Activated gamma-delta T cell (primary cell): ENCODE measurements around the gene EIF2S2.

Source experiments
- DNase-seq: peaks from one replicate; lab custom pipeline; 2025; lab: John Stamatoyannopoulos, UW

Gene EIF2S2

DNA sequence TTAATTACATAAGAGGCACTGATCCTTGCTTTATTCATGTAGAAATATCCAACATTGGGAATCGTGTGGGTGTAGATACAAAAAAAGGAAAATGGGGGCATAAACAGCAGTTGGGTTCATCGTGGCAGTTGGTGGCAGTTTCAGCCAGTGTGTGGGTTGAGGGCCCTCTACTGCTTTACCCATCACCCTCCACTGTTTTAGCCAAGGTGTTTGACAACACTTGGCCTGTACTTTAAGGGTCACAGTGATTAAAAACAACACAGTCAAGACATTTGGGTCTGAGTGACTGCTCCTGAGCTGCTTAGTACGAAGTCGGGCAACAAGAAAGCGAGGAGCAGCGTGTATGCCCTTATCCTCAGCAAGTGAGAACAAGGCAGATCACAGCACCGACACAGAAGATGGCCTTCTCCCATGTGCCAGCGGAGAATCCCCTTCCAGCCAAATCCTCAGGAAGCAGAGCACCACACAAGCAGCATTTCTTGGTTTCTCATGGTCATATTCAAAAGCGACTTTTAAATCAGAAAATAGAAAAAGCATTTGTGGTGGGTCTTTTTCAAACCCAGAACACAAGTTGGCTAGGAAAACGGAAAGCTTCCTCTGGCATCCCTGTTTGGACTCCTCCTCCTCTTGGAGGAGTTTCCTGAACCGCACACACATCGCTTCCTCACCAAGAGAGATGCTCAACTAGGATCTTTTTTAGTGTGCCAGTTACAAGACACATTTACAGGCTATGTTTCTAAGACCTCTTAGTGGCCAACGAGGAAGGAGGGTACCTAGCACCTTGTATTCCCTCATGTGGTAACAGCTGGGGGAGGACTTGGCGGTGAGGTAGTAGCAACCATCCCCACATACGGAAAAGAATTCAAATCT is 23.5 kb downstream of the EIF2S2 start:
- DNase-seq = no peak

DNA sequence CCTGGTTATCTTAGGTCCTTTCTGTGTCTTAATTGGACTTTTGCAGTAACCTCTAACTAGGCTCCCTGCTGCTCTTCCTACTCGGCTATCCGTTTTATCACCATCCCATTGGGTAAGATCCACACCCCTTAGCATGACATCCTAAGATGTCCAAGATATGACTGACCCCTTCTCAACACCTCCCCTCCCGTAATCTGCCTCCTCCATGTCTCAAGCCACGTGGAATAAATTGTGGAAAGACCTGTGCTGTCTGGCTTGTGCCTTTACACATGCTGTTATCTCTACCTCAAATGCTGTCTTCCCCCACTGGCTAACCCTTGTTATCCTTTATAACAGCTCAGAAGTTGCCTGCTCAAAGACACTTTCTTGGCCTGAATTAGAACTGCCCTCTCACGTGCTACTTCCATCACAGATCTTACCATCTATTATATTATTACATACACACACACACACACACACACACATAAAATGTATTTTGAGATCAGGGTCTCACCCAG is 26.5 kb downstream of the EIF2S2 start:
- no peak for DNase-seq

GRCh38 chr20:34084227-34084923 is 27.7 kb downstream of the EIF2S2 start:
- no peak for DNase-seq

GRCh38 chr20:34083781-34084180 is 28.3 kb downstream of the EIF2S2 start:
- DNase-seq = no peak

DNA sequence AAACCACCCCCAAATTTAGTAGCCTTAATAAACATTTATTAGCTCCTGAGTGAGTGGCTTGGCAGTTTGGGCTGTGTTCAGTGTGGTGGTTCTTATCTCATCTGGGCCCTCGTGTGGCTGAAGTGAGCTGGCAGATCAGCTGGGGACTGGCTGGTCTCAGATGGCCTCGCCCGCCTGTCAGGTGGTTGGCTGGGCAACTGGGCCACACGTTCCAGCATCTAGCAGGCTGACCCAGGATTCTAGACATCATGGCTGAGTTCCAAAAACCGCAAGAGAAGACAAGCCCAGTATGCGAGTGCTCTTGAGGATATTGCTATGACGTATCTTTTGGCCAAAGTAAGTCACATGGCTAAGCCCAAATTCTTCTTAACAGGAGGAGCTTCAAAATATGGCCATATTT is 28.9 kb downstream of the EIF2S2 start:
- DNase-seq = no peak

GRCh38 chr20:34082232-34082887 is 29.7 kb downstream of the EIF2S2 start:
- DNase-seq = no peak

GRCh38 chr20:34079818-34080217 is 32.2 kb downstream of the EIF2S2 start:
- no peak for DNase-seq

- no peak for DNase-seq
Measured at GRCh38 chr20:34078540-34078939, 33.5 kb downstream of the EIF2S2 start.

DNA sequence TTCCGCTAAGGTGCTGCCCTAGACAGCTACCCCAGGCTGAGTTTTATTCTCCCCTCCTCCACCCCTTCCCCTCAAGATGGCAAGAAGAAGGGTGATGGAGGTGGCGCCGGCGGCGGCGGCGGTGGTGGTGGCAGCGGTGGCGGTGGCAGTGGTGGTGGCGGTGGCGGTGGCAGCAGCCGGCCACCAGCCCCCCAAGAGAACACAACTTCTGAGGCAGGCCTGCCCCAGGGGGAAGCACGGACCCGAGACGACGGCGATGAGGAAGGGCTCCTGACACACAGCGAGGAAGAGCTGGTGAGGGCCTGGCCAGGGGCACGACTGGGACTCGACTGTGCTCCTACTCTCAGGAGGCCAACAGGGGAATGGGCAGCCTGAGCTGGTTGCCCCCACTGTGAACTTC is 35.1 kb downstream of the EIF2S2 start:
- no peak for DNase-seq

- DNase-seq = no peak
Measured at GRCh38 chr20:34075647-34076046, 36.4 kb downstream of the EIF2S2 start.

DNA sequence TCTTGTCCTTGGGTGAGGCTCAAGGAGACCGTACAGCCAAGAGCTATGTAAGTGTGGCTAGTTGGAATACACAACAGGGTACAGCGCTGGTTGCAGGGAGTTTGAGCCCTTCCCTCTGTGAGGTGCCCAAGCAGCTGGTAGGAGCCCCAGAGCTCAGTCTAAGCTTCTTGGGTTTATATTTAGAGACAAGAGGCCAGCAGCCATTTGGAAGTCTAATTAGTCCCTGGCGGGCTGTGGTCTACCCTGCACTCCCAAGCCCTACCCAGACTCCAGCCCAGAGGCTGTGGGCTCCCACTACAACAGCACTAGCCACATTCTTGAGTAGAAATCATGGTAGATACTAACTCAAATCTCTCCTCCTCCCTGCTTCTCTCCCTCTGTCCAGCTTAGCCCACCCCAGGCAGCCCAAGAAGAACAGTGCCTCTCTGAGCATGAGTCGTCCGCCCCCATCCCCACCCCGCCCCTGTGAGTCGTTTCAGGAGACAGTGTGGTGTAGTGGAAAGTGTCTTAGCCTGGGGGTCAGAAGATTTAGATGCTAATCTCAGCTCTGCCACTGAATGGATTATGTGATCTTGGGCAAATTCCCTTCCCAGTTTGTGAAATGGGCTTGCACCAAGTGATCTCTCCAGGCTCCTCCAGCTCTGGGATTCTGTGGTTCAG is 37.8 kb downstream of the EIF2S2 start:
- DNase-seq = no peak

DNA sequence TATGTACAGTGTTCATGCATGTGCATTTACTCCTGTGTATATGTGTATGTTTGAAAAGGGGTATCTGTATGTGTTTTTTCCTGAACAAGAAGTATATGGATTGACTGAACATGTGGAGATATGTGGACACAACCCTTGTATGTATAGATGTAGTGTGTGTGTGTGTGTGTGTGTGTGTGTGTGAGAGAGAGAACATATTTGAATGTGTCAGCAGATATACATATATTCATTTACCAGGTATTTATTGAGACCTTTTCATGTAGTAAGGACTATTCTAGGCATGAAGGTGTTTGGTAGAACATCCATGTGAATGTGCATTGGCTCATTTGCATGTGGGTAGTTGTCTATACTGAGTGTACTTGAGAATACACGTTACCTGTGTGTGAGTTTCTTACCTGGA is 39.3 kb downstream of the EIF2S2 start:
- DNase-seq = no peak

DNA sequence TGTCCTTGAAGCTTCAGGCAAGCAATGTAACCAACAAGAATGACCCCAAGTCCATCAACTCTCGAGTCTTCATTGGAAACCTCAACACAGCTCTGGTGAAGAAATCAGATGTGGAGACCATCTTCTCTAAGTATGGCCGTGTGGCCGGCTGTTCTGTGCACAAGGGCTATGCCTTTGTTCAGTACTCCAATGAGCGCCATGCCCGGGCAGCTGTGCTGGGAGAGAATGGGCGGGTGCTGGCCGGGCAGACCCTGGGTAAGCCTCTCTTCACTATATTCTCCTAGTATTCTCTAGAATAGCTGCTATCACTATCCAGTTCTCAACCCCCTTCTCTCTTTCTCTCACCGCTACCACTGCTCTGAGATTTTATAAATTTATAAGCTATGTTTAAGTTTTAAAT is 40.0 kb downstream of the EIF2S2 start:
- no peak for DNase-seq

- no peak for DNase-seq
Measured at GRCh38 chr20:34070859-34071258, 41.2 kb downstream of the EIF2S2 start.

- no peak for DNase-seq
Measured at GRCh38 chr20:34070079-34070439, 42.0 kb downstream of the EIF2S2 start.

GRCh38 chr20:34069341-34070078 is 42.5 kb downstream of the EIF2S2 start:
- no peak for DNase-seq

- no peak for DNase-seq
Measured at GRCh38 chr20:34068001-34068400, 44.0 kb downstream of the EIF2S2 start.

- DNase-seq = no peak
Measured at GRCh38 chr20:34066476-34067090, 45.5 kb downstream of the EIF2S2 start.

GRCh38 chr20:34065260-34065659 is 46.8 kb downstream of the EIF2S2 start:
- no peak for DNase-seq

- no peak for DNase-seq
Measured at GRCh38 chr20:34064286-34064685, 47.8 kb downstream of the EIF2S2 start.
